AML-193 (cell line): ENCODE data around the gene MXI1.
A peak's percentile ranks its signal among the peaks of the same experiment; 100 is the strongest.
"Not testable (repeated sequence)": the region's sequence is repeated elsewhere in the genome, so short reads cannot be mapped to it uniquely, and the experiment has no call there.

ENCODE experiments used
- DNase-seq, 2 experiments: peaks; one replicate each; lab custom pipeline; 2025; lab: John Stamatoyannopoulos, UW

Gene MXI1

GRCh38 chr10:110181911-110182310 lies 25.5 kb upstream of the MXI1 start:
- DNase-seq, result no peak

DNA sequence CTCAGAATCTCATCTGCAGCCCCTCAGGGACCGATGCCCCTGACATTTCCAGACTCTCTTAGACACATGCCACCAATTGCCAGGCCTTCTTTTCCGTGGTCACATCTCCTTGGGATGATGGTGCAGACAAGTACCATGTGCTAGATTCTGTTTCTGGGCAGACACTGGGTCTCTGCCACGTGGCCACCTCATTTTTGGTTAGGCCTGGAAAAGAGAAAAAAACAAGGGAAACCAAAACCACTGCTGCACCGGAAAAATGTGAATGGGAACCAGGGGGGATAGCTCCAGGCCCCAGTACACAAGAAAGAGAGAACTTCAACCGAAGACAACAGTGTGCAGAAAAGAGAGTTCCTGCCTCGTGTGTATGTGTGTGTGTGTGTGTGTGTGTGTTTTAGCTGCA lies 23.0 kb upstream of the MXI1 start:
- no peak for DNase-seq

DNA sequence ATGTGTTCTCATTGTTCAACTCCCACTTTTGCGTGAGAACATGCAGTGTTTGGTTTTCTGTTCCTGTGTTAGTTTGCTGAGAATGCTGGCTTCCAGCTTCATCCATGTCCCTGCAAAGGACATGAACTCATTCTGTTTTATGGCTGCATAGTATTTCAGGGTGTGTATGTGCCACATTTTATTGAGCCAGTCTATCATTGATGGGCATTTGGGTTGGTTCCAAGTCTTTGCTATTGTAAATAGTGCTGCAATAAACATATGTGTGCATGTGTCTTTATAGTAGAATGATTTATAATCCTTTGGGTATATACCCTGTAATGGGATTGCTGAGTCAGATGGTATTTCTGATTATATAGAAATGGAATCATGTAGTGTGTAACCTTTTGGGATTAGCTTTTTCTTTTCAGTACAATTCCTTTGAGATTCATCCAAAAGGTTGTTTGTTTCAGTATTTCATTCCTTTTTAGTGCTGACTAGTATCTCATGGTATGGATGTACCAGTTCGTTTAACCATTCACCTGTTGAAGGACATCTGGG lies 21.7 kb upstream of the MXI1 start:
- not testable (repeated sequence) for DNase-seq

DNA sequence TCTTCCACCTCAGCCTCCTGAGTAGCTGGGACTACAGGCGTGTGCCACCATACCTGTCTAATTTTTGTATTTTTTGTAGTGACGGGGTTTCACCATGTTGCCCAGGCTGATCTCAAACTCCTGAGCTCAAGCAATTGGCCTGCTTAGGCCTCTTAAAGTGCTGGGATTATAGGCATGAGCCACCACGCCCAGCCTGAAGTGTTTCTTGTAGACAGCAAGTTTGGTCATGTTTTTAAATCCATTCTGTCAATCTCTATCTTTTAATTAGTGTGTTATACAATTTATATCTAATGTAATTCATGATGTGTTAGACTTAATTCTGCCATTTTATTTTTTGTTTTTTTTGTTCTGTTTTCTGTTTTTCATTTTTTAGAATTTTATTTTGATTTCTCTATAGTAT lies 17.2 kb upstream of the MXI1 start:
- DNase-seq, result no peak

- no peak for DNase-seq
Observed at GRCh38 chr10:110192552-110192951, 14.9 kb upstream of the MXI1 start.

DNA sequence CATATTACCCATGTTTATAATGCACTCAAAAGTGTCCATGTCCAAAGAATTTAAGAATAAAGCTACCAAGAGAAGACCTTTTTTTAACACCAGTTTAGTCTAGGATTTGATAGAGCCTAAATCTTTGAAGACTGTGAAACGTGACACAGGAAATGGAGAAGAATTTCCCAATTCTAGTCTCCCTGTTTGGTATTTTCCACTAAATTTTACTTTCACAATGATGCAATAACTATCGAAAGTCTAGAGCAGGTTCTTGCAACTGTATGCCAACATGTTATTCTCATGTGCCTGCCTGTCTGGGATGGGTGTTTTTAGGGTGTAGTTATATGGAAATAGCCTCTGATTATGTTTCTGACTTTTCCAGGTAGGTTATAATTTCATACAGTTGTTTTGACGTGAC lies 6.9 kb upstream of the MXI1 start:
- DNase-seq, result peak; percentile 36 to 65

DNA sequence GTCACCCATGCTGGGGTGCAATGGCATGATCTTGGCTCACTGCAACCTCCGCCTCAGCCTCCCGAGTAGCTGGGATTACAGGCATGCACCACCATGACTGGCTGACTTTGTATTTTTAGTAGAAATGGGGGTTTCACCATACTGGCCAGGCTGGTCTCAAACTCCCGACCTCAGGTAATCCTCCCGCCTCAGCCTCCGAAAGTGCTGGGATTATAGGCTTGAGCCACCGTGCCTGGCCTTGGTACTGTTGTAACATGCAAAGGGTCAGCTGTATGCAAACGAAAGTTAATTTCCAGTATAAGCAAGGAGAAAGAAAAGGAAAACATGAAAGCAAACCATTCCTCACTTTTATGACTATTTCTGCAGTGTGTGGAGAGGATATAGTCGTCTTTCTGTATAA lies 6.4 kb upstream of the MXI1 start:
- DNase-seq, result not testable (repeated sequence)

DNA sequence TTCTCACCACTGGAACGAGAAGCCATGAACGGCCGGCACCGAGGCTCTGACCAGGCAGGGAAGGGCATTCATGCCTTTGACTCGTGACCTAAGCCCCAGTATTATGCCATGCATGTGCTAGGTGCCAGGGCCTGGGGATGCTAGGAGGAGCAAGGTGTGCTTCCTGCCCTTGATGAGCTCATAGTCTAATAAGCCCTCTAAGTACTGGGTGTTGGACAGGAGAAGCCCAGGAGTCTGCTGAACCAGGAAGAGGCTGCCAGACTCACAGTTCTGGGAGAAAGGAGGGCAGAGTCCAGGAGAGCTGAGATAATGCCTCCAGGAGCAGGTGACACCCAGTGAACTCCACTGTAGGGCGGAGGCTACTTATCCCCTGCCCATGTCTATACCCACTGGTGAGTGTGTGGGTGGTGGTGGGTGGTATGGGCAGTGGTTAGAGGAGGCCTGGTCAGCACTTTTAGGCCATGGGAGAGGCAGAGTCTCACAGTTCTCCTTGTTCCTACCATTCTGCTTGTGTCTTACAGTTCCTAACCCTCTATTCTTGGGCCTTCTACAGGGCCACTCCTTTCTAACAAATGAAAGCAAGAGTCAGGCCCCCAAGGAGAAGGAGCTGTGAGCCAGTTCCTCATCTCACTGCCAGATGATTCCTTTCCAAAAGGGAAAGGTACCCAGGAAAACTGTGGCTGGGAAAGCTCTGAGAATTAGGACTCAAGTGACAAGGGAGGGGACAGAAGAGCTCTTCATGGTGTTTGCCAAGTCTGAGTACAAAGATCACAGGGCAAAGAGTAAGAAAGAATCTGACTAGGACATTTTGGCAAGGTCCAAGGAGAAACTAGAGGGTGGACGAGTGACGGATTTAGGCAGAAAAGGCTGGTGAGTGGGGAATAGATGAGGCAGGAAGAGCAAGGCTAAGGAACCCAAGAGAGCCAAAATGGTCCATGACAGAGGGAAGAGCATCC lies 3.6 kb upstream of the MXI1 start:
- DNase-seq, result no peak

DNA sequence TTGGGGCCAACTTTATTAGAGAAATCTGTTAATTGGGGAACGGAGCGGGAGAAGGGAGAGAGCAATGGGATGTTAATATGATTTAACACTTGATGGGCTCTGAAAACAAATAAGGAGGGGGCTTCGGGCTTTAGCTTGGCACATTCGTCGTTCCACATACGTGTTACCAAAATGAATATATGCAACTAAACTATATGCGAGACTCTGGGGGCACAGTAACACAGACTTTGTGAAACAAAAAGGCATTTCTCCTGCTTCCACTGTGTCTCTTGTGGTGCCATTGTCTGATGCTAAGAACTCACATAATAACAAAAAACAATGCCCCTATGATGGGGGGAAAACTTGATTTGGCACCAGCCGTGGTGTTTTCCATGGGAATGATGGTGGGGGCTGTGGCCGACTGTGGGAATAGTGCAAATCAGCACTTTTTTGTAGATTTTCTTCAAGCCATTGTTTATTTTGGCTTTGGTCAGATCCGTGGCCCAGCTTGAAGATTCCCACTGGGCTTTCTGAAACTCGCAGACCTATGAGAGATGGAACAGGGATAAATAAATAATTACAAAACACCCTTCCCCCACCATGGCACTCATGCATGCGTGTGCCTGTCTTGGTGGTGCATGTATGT lies 2.2 kb upstream of the MXI1 start:
- DNase-seq, result no peak

DNA sequence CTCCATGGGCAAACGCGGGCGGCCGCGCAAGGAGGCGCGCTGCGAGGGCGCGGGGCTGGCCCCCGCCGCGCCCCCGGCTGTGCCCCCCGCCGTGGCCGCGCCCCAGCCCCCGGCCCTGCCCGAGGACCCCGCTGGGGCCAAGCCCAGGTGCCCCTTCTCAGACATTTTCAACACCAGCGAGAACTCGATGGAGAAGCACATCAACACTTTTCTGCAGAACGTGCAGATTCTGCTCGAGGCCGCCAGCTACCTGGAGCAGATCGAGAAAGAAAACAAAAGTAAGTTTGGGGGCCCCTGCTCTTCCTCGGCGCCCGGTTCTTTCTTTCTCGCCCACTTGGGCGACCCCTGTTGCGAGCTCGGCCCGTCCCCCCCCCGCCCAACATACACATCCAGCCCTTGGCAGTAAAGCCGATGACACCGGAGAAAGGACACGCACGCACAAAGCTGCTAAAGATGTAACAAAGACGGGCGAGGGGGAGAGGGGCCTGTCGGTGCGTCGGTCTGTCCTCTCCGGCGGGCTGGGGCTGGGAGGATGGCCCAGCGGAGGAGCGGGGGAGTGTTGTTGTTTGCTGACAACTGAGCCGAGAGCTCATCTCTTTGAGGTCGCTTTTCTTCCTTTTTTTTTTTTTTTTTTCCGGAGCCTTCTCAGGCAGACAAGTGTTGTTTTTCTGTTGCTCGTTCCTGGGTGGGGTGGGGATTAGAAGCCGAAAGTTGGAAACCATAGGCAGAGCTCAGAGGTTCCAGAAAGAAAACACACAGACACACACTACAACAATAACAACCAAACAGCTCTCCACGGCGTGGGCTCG lies 604 bp downstream of the MXI1 start:
- peak; percentile 47 to 62 for DNase-seq

GRCh38 chr10:110208614-110209453 lies 1.4 kb downstream of the MXI1 start:
- peak; percentile 23 for DNase-seq

DNA sequence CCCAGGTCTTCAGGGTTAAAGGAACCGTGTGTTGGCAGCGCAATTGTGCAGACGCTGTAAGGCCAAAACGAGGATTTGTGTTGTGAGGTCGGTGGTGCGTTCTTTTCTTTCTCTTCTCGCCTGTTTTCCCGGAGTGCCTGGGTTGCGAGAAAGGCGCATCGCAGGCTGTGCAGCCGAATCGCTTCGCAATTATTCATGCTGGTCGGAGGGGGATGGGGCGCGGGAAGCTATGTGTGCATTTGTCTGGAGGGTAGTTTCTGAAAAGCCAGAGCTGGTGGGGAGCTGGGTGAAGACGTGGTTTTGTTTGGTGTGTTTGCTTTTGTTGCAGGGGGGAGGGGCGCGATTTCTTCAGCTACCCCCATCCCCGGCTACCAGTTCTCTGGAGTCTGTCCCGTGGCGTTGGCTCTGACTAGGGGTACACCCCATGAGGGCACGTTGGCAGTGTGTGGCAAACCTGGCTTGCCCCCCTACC lies 2.1 kb downstream of the MXI1 start:
- no peak for DNase-seq

DNA sequence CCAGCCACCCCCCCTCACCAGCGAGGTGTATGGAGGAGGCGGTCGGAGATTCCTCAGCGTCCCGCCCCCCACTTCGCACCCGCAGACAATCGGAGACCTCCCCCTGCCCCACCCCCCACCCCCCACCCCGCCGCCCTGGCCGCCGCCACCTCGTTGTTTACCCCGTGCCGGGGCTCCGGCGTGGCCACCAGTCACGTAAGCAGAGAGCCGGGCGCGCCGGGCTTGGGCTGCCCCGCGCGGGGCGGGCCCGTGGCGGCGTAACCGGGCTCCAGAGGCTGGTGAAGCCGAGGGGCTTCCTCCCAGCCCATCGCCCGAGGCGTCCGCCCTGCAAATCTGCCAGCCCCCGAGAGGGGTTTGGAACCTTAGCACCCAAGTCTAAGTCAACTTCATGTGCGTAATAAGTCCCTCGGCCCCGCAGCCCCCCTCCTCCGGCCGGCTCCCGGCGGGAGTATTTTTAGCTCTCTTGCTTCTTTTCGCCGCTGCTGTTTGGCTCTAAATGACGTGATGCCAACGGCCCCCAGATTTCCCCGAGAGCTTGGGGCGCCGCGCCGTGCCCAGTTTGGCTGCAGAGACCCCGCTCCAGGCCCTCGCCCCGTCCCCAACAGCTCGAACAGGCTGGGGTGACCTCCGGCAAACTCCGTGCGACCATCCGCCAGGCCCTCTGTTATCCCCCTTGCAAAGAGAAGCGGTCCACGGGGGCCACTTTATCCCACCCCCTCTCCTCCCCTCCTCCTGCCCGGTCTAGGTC lies 2.7 kb downstream of the MXI1 start:
- no peak for DNase-seq

- DNase-seq, result peak; percentile 90 to 91
Observed at GRCh38 chr10:110210674-110211464, 3.5 kb downstream of the MXI1 start.

DNA sequence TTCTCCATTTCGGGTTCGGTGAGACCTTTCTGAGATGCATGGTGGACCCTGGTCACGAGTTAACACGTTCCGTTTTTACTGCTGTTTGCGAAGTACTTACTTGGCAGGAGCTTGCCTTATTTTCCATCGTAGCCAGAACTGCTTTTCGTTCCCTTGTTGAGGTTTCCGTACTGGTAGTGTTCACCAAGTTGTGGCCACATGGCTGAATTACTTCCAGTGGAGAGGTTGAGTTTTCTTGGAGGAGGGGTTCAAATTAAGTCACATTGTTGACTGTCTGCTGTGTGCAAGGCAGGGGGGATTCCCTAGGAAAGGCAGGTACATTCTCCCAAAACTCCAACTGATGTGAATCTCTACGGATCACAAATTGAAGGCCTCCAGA lies 4.0 kb downstream of the MXI1 start:
- no peak for DNase-seq

DNA sequence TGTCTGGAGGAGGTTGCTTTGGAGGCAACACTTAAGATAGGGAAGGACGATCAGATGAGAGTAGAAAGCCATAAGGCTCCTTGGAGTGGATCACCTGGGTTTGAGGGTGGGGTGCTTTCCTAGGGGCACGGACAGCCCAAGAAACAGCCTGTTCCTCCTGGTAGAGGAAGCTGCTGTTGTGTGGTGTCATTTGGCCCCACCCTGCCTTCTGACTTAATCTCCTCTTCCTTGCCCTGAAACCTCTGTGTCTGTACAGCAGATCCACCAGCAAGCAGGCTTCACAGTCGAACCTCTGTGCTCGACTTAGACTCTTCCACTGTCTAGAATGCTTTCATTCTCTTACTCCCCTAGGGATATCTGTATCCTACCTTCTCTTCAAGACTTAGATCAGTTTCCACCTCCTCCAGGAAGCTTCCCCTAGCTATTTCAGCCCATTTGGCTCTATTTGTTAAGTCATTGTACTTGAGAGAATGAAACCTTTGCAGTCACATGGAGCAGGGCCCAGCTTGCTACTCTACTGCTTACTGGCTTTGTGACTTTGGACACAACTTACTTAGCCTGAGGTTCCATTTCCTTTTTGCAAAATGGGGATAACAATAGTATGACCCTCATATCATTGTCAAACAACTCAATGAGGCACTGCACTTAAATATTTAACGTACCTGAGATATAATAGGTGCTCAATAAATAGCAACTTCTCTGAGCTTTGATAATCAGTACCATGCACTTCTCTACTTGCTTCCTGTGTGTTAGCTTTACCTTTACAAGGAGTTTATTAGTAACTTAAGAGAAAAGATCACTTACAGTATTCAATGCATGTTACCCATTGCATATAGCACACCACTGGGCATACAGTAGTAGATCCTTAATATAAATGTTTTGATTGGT lies 5.0 kb downstream of the MXI1 start:
- peak; percentile 67 to 68 for DNase-seq

DNA sequence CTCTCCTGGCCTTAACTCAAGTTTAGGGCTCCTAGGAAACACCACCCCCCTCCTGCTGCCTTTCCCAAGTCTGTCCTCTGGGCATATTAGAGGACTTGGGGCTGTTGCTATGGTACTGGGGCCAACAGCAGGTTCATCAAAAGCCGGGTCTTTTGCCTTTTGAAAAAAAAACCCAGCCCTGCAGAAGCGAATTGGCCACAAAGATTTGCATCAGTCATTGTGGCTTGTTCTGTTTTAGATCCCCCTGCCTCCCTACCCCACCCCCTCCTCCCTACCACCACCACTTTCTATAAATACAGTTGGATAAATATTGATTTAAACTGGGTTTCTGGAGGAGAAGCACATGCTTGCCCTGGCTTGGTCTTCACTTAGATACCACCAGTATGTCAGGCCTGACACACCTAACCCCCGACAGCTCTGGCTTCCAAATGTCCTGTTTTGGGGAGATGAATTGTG lies 7.0 kb downstream of the MXI1 start:
- DNase-seq, result peak; percentile 56 to 59
